Measurements from ENCODE around the gene FRAT1. TPM values are rescaled to one million over a fixed set of nuclear protein-coding genes. Genes with fewer than 3 reads are reported as not detected.

FRAT1 gene
- total and polyA plus RNA-seq, 2 of the 8 experiments (the other 6 are each of a cell fraction or from before 2014, with no cell fraction given) = 1.9 to 5.2 TPM

DNA sequence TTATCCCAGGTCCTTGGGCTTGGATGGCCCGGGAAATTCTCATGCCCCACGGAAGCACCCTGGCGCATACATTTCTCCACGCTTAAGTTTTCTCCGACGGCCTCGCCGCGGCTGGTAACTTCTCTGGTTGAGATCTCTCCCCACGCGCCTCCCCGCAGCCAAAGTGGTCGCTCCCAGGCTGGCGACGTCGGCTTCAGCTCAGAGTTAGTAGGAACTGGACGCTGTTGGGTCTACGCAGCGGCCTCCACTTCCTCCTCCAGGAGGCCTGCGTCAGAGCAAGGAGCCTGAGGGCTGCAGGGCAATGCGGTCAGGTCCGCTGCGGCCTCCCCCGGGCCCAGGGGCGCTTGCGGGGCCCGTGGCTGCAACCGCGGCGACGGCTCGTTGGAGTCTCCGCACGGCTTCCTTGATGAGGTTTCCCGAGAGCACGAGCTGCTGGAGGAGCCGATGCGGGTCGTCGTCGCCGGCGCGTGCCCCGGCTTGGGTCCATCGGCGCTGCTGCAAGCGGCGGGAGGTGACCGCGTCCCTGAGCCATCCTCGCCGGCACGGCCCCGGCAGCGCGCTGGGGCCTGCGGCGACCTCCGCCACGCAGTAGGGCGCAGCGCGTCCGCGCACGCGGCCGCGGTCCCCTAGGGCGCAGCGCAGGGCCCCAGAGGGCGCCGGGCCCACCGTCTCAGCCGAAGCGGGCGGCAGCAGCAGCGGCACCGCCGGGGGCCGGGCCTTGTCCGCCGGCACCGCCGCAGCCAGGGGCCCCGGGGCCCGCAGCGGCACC is 14.7 kb downstream of the FRAT1 start:
- H3K23me2 ChIP-seq (ENCODE audit: low read depth, low read length) = peaks cover 21% of the 10 kb centered on the region
- peak overlapping the region; percentile 86 to 97 (median 92) for H3K9ac ChIP-seq (replicated peaks in 1 of 4; ENCODE audit: extremely low read depth in 1 of 4, low read depth in 3 of 4, low read length in 3 of 4)
- H3K14ac ChIP-seq (ENCODE audit: insufficient read length) = no peak overlapping the region
- no peak overlapping the region for H2BK15ac ChIP-seq (ENCODE audit: low read length)
- H3K23ac ChIP-seq (ENCODE audit: insufficient read length) = no peak overlapping the region
- ChIA-PET CTCF (ENCODE audit: partially characterized antibody) (interaction anchor here (0.8 to 3.7 kb wide), 22 partner anchors 10 to 261 kb away, joined by 3 to 28 read pairs (median 4); partner anchors contain the start of gene FRAT1), POLR2A (ENCODE audit: partially characterized antibody) (interaction anchor here (0.8 to 5.9 kb wide), 25 partner anchors 10 to 98 kb away, joined by 3 to 75 read pairs (median 4); partner anchors contain the start of genes ARHGAP19, FRAT1 and RRP12)
- DNase-seq (ENCODE audit: low read depth in 1 of 2, low spot score in 2 of 2) (no peak), FAIRE-seq (no peak)
- H3K4me3 ChIP-seq (ENCODE audit: extremely low read depth in 1 of 4, insufficient read depth in 2 of 4, low read depth in 3 of 4, low read length in 4 of 4) = peak overlapping the region; percentile 84 to 92 (median 91)
- H3K9me3 ChIP-seq (ENCODE audit: insufficient read depth in 2 of 2, low read depth in 1 of 2, low read length in 1 of 2) = no peaks in the 10 kb centered on the region
- H3K56ac ChIP-seq (replicated peaks; ENCODE audit: insufficient read length, low read depth, low read length) = peak overlapping the region; percentile 55
- no peak overlapping the region for H2AK5ac ChIP-seq (ENCODE audit: low read depth, low read length)
- no peak overlapping the region for H2BK120ac ChIP-seq (replicated peaks; ENCODE audit: low read depth, low read length)
- H2BK20ac ChIP-seq (ENCODE audit: low read length) = no peak overlapping the region
- H2BK12ac ChIP-seq (ENCODE audit: low read depth, low read length) = no peak overlapping the region
- no peak overlapping the region for H2AFZ ChIP-seq (ENCODE audit: low read length)
- peak overlapping the region; percentile 20; the same call in 1 of the 2 replicates for H2BK5ac ChIP-seq (ENCODE audit: low read depth, low read length)
- no peak for TF ChIP-seq RAD21 (IDR thresholded peaks at IDR 0.05 in 1 of 2, conservative IDR thresholded peaks at IDR 0.05 in 1 of 2; ENCODE audit: low read depth in 2 of 2, low read length in 2 of 2)
- TF ChIP-seq, protein P1, sequence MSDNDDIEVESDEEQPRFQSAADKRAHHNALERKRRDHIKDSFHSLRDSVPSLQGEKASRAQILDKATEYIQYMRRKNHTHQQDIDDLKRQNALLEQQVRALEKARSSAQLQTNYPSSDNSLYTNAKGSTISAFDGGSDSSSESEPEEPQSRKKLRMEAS (IDR thresholded peaks at IDR 0.05) = peak; percentile 63
- peak; percentile 12; the same call in 1 of the 2 replicates for TF ChIP-seq TAF1 (IDR thresholded peaks at IDR 0.05; ENCODE audit: low read depth, low read length)
- no peak for TF ChIP-seq CREB1 (IDR thresholded peaks at IDR 0.05)
- TF ChIP-seq RBBP5 (IDR thresholded peaks at IDR 0.05; ENCODE audit: borderline replicate concordance, low read depth, low read length) = peak; percentile 74; the same call in 1 of the 2 replicates
- TF ChIP-seq SP2 (IDR thresholded peaks at IDR 0.05; ENCODE audit: low read length) = no peak
- TF ChIP-seq YY1 (IDR thresholded peaks at IDR 0.05; ENCODE audit: low read depth, low read length) = no peak; the same call in 1 of the 2 replicates
- TF ChIP-seq KDM4A (IDR thresholded peaks at IDR 0.05; ENCODE audit: low read depth, low read length, severe bottlenecking) = peak; percentile 33
- no peak for TF ChIP-seq NANOG (IDR thresholded peaks at IDR 0.05; ENCODE audit: insufficient read depth, low read depth, low read length, poor library complexity, severe bottlenecking)
- no peak for TF ChIP-seq RFX5 (IDR thresholded peaks at IDR 0.05; ENCODE audit: borderline replicate concordance, low read depth, low read length)
- peak overlapping the region; percentile 22 for H4K91ac ChIP-seq (replicated peaks; ENCODE audit: insufficient read length, low read length)
- peaks cover 8 to 22% (median 12%) of the 10 kb centered on the region in 4 experiments for H3K4me1 ChIP-seq (replicated peaks in 1 of 4; ENCODE audit: control insufficient read depth in 3 of 4, insufficient read depth in 4 of 4, low read length in 3 of 4)
- H3K27ac ChIP-seq (ENCODE audit: low read depth, low read length) = peak overlapping the region; percentile 99; the same call in 1 of the 2 replicates
- H3K27me3 ChIP-seq (replicated peaks in 1 of 4; ENCODE audit: control insufficient read depth in 3 of 4, extremely low read depth in 1 of 4, insufficient read depth in 3 of 4, low read length in 3 of 4) = no peaks in the 10 kb centered on the region
- peak overlapping the region; percentile 48 for H4K5ac ChIP-seq (ENCODE audit: insufficient read length, low read depth, low read length)
- H4K20me1 ChIP-seq (replicated peaks in 1 of 2; ENCODE audit: control insufficient read depth in 1 of 2, insufficient read depth in 2 of 2, low read length in 2 of 2) = peaks cover 14 to 20% of the 10 kb centered on the region in 2 experiments
- WGBS, 2 experiments (ENCODE audit: extremely low coverage in 1 of 2, insufficient coverage in 1 of 2, insufficient read length in 1 of 2, insufficient replicate concordance in 2 of 2, low coverage in 1 of 2, low lambda C conversion rate in 2 of 2, missing lambda C conversion rate in 1 of 2) = 3% methylated on average over 68 of the region's 89 CpGs; no CpG with 5 or more reads in 1 of the 2 experiments
- H3K79me1 ChIP-seq (ENCODE audit: low read depth, low read length) = peaks cover 4% of the 10 kb centered on the region; the same call in 1 of the 2 replicates
- H4K8ac ChIP-seq (ENCODE audit: extremely low read depth, insufficient read depth, low read length) = peak overlapping the region; percentile 91
- H3K18ac ChIP-seq (ENCODE audit: extremely low read depth, low read length) = peak overlapping the region; percentile 72; the same call in 1 of the 2 replicates
- peak overlapping the region; percentile 84 to 96 for H3K4me2 ChIP-seq (ENCODE audit: insufficient read depth in 1 of 2, low read depth in 2 of 2, low read length in 2 of 2)
- peaks cover 29 to 53% of the 10 kb centered on the region in 2 experiments for H3K79me2 ChIP-seq (ENCODE audit: control insufficient read depth in 1 of 2, insufficient read depth in 2 of 2, low read length in 2 of 2)
- H3K36me3 ChIP-seq (ENCODE audit: control insufficient read depth in 2 of 4, insufficient read depth in 4 of 4, low read length in 3 of 4) = peaks cover under 1 to 29% (median 6%) of the 10 kb centered on the region in 4 experiments; a peak in 5 of 8 replicates
- H3K4ac ChIP-seq (replicated peaks; ENCODE audit: insufficient read length, low read depth, low read length) = no peak overlapping the region

Measured in H1 (cell line).